MM.1S (cell line): Measurements from ENCODE around the gene TNFRSF8.

Experiments
- DNase-seq: peaks from one replicate; pipeline ENCODE4 v3.0.0-alpha.2; 2015
- H2AFZ ChIP-seq: fragments of 300-600 bp; sonication (generic); 2 replicates; pipeline ENCODE4 v1.6.0; 2016; ENCODE audit warnings: antibody characterized with exemption, low read length
- H3F3A ChIP-seq: fragments of 300-600 bp; sonication (generic); 2 replicates; pipeline ENCODE4 v1.6.1; 2016; ENCODE audit warnings: mild to moderate bottlenecking, antibody characterized with exemption, low read length, moderate library complexity, mixed read lengths; ENCODE audit not compliant: insufficient read depth
- H3K27ac ChIP-seq: fragments of 300-600 bp; sonication (generic); 2 replicates; pipeline ENCODE4 v1.5.1; 2016; ENCODE audit warnings: mild to moderate bottlenecking, low read length
- H3K27me3 ChIP-seq: fragments of 300-600 bp; sonication (generic); replicated peaks from 2 replicates; pipeline ENCODE4 v1.6.0; 2016; ENCODE audit warnings: low read length; ENCODE audit not compliant: insufficient read depth
- H3K36me3 ChIP-seq: fragments of 300-600 bp; sonication (generic); replicated peaks from 2 replicates; pipeline ENCODE4 v1.6.1; 2016; ENCODE audit warnings: mild to moderate bottlenecking, low read length, mixed read lengths; ENCODE audit not compliant: insufficient read depth
- H3K4me1 ChIP-seq: fragments of 300-600 bp; sonication (generic); 2 replicates; pipeline ENCODE4 v1.6.1; 2016; ENCODE audit warnings: low read length, mixed read lengths
- H3K4me2 ChIP-seq: fragments of 300-600 bp; sonication (generic); 2 replicates; pipeline ENCODE4 v1.6.0; 2016; ENCODE audit warnings: low read depth, low read length
- H3K4me3 ChIP-seq: fragments of 300-600 bp; sonication (generic); 2 replicates; pipeline ENCODE4 v1.5.1; 2016; ENCODE audit warnings: low read length, mixed read lengths
- H3K79me2 ChIP-seq: fragments of 300-600 bp; sonication (generic); 2 replicates; pipeline ENCODE4 v1.6.1; 2016; ENCODE audit warnings: mixed run types, low read length, mixed read lengths
- H3K9ac ChIP-seq: fragments of 300-600 bp; sonication (generic); 2 replicates; pipeline ENCODE4 v1.6.1; 2016; ENCODE audit warnings: low read length, mixed read lengths
- H3K9me2 ChIP-seq: fragments of 300-600 bp; sonication (generic); replicated peaks from 2 replicates; pipeline ENCODE4 v1.6.1; 2016; ENCODE audit warnings: mild to moderate bottlenecking, low read length, mixed read lengths; ENCODE audit not compliant: insufficient read depth
- H3K9me3 ChIP-seq: fragments of 300-600 bp; sonication (generic); replicated peaks from 2 replicates; pipeline ENCODE4 v1.6.1; 2016; ENCODE audit warnings: mild to moderate bottlenecking, low read length, mixed read lengths; ENCODE audit not compliant: insufficient read depth
- H4K20me1 ChIP-seq: fragments of 300-600 bp; sonication (generic); 2 replicates; pipeline ENCODE4 v1.6.1; 2016; ENCODE audit warnings: mild to moderate bottlenecking, low read length, moderate library complexity, mixed read lengths; ENCODE audit not compliant: insufficient read depth
- EZH2 ChIP-seq: fragments of 300-600 bp; sonication (generic); optimal IDR thresholded peaks from 2 replicates; pipeline ENCODE3; 2017; ENCODE audit warnings: low read depth, mild to moderate bottlenecking, antibody characterized with exemption, low read length, mixed read lengths
- EZH2phosphoT487 ChIP-seq: fragments of 300-600 bp; sonication (generic); IDR thresholded peaks from 2 replicates; pipeline ENCODE4 v1.6.1; 2018; ENCODE audit warnings: antibody characterized with exemption, low read length
- TF ChIP-seq, protein P1 (sequence below): fragments of 300-600 bp; sonication (generic); IDR thresholded peaks from 2 replicates; pipeline ENCODE4 v1.5.1; 2016; ENCODE audit warnings: antibody characterized with exemption, low read length, mixed read lengths

Gene TNFRSF8

DNA sequence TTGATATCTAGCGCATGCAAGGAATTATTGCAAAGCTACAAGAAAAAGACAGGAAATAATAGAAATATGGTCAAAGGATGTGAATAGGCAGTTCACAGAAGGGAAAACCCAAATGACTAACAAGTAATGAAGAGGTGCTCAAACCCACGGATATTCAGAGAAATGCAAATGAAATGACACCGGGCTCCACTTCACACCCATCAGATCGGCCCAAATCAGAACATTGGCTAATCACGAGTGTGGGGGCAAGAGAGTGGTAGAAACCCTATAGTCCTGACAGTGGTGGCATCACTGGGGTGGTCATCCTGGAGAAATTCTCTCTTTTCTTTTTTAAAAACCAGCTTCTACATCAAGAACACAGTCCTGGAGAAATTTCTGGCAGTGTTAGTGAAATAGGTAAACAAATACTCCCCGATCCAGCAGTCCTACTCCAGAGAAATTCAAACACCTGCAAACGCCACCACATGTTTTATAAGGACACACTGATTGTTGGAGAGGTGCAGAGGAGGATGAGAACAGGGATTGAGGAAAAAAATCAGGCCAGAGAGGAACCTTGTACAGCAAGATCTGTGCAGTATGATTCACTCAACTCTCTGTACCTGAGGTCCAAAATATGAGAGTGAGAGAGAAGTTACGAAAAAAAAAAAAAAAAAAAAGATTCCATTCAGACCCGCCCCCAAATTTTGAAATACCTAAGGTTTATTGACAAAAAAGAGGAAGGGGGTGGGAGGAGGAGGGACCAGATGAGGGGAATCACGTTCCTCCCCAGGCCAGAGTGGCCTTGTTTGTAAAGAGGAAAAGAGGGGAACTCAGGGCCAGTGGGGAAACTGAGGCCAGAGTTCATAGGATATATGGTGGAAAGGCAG lies 94.5 kb downstream of the TNFRSF8 start:
- Histone ChIP-seq H3K4me2 (no peak overlapping the region), H3K27me3 (no peaks in the 10 kb centered on the region), H3K36me3 (no peaks in the 10 kb centered on the region), H3K9me3 (no peaks in the 10 kb centered on the region), H4K20me1 (no peaks in the 10 kb centered on the region), H3K4me1 (peaks cover 26% of the 10 kb centered on the region), H3K27ac (no peak overlapping the region), H3K9me2 (no peaks in the 10 kb centered on the region), H3K4me3 (no peak overlapping the region), H2AFZ (no peak overlapping the region), H3F3A (peaks cover 7% of the 10 kb centered on the region), H3K79me2 (no peaks in the 10 kb centered on the region), H3K9ac (no peak overlapping the region)
- TF ChIP-seq EZH2 (no peak), EZH2phosphoT487 (no peak)
- TF ChIP-seq, protein P1, sequence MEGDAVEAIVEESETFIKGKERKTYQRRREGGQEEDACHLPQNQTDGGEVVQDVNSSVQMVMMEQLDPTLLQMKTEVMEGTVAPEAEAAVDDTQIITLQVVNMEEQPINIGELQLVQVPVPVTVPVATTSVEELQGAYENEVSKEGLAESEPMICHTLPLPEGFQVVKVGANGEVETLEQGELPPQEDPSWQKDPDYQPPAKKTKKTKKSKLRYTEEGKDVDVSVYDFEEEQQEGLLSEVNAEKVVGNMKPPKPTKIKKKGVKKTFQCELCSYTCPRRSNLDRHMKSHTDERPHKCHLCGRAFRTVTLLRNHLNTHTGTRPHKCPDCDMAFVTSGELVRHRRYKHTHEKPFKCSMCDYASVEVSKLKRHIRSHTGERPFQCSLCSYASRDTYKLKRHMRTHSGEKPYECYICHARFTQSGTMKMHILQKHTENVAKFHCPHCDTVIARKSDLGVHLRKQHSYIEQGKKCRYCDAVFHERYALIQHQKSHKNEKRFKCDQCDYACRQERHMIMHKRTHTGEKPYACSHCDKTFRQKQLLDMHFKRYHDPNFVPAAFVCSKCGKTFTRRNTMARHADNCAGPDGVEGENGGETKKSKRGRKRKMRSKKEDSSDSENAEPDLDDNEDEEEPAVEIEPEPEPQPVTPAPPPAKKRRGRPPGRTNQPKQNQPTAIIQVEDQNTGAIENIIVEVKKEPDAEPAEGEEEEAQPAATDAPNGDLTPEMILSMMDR = no peak
- no peak for DNase-seq

DNA sequence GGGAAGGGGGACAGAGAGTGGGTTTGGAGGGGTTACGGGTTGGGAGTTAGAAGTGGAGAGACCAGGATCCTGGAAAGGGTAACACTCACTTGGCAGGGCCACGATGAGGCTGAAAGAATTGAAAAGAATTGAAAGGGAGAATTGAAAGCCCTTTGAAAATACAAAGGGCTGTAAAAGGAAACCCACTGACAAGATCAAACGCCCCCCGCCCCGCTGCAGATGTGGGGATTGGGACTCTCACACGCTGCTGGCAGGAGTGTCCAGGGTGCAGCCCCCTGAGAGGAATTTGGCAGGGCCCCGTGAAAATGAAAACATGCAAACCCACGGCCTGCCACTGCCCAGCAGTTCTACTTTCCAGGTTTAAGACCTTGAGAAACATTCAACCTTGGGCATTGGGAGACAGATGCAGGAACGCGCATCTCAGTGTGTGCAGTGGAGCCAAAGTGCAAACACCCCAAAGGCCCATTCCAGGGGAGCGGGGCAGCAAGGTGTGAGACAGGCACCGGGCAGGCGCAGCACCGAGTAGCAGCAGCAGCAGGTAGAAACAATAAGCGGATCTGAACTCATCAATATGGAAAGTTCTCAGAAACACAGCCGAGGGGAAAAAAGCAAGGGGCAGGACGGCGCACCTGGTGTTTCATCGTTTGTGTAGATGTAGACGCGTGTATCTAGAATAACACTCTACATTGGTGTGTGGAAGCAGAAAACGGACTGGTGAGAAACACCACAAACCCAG lies 95.4 kb downstream of the TNFRSF8 start:
- Histone ChIP-seq H3K9ac (no peak overlapping the region), H3K79me2 (no peaks in the 10 kb centered on the region), H3K27me3 (no peaks in the 10 kb centered on the region), H3K4me3 (no peak overlapping the region), H3K4me1 (peaks cover 32% of the 10 kb centered on the region), H3K4me2 (no peak overlapping the region), H4K20me1 (no peaks in the 10 kb centered on the region), H3K36me3 (no peaks in the 10 kb centered on the region), H3K27ac (no peak overlapping the region), H3K9me3 (no peaks in the 10 kb centered on the region), H3K9me2 (no peaks in the 10 kb centered on the region), H3F3A (peaks cover 12% of the 10 kb centered on the region), H2AFZ (peak overlapping the region; percentile 40; the same call in 1 of the 2 replicates)
- no peak for DNase-seq
- no peak for TF ChIP-seq EZH2
- no peak for TF ChIP-seq EZH2phosphoT487
- TF ChIP-seq, protein P1 = no peak

DNA sequence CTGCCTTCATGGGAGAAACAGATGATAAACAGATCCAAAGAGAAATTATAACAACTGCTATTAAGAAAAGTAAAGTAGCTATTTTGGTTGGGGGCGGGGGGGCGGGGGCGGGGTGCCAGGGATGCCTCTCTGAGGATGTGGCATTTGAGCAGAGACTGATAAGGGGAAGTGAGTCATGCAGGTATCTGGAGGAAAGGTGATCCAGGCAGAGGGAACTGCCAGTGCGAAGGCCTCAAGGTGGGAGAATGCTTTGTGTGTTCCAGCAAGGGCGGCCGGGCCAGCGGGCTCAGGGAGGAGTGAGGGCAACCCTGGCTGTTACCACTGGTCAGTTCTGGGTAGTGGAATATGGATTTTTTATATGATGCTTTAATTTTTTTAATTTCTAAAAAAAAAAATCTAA lies 96.7 kb downstream of the TNFRSF8 start:
- no peak for DNase-seq
- H2AFZ ChIP-seq = no peak overlapping the region
- no peaks in the 10 kb centered on the region for H3K36me3 ChIP-seq
- no peak overlapping the region for H3K4me2 ChIP-seq
- peaks cover 12% of the 10 kb centered on the region for H3F3A ChIP-seq
- no peaks in the 10 kb centered on the region for H3K9me3 ChIP-seq
- no peak overlapping the region for H3K4me3 ChIP-seq
- H3K9ac ChIP-seq = no peak overlapping the region
- no peaks in the 10 kb centered on the region for H3K27me3 ChIP-seq
- no peaks in the 10 kb centered on the region for H3K9me2 ChIP-seq
- TF ChIP-seq EZH2phosphoT487 (no peak), EZH2 (no peak)
- TF ChIP-seq, protein P1 = no peak
- H3K27ac ChIP-seq = no peak overlapping the region
- H4K20me1 ChIP-seq = no peaks in the 10 kb centered on the region
- peaks cover 32% of the 10 kb centered on the region for H3K4me1 ChIP-seq
- H3K79me2 ChIP-seq = no peaks in the 10 kb centered on the region
